Islet of Langerhans (tissue), 1 donor: ENCODE measurements around the gene PDE4B.

Source experiments
- FAIRE-seq: peaks from one replicate; lab custom pipeline; 2011; peaks lifted over from hg19 to GRCh38; lab: Jason Lieb, UNC

The PDE4B gene

DNA sequence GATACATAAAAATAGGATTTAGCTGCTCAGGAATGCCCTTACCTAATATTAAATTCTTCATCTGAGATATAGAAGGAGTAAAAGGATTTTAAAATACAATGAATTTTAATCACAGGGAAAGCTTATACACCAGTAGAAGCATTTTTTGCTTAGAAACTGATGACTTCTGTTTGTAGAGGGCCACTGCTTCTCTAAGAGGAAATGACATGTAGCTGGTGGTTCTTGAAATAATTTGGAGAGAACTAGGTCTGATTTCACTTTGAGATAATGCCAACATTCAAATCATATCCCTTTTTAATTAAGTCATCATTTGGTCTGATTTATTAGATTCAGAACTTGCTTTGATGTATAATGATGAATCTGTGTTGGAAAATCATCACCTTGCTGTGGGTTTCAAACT, 574.7 kb downstream of the PDE4B start:
- FAIRE-seq = no peak

GRCh38 chr1:66368261-66368660, 575.6 kb downstream of the PDE4B start:
- FAIRE-seq = no peak

DNA sequence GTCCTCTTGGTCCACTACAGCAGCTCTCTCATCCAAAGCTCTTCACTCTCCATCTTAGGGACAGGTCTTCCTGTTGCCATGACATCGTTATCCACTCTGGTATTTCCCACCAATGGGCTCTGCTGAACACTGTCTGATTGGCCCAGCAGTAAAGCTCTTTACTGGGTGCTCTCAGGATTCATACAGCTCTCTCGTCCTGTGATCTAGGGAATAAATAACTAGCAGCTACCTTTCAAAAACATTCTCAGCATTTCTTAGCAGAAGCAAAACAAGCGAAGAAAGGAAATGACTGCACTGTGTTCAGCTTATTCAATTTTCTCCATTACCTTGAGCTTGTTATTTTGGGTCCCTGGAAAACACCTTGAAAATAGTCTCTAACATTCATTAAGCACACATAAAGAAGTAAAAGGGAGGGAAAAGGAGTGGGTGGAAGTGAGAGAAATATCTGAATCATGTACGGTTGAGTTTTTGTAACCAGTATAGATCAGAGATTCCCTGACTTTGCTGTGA, 577.8 kb downstream of the PDE4B start:
- FAIRE-seq = no peak

DNA sequence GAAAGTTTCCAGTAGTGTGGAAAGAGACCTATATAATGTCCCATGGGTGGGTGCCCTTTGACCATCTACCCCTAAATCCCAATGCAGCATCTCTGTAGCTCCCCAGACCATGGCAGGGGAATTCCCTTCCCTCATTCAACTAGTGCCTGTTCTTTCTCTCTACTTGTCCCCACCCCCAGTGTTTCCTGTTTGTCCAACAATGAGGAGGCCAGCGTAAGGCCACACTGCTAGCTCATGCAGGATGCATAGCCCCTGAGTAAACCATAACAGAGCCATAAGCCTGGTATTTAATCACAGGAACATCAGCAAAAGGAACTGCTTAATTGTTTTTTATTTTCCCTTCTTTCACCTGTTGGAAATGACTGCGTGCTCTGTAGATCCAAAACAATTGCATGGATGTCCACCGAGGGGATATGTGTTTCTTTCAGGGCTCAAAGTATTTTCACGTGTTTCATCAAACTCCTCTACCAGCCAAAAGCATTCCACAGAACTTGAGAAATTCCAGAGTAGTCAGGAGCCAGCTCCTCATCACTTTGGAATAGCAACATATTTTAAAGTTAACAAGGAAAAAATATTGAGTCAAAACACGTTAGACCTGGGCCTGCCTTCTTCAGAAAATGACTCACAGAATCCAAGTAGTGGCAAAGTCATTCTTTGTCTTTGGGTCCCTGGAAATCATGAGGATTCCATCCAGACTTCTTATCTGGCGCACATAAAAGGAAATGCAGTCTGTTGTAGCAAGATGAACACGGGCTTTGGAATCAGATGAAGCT, 578.7 kb downstream of the PDE4B start:
- no peak for FAIRE-seq

GRCh38 chr1:66372522-66373101, 579.9 kb downstream of the PDE4B start:
- FAIRE-seq = no peak

DNA sequence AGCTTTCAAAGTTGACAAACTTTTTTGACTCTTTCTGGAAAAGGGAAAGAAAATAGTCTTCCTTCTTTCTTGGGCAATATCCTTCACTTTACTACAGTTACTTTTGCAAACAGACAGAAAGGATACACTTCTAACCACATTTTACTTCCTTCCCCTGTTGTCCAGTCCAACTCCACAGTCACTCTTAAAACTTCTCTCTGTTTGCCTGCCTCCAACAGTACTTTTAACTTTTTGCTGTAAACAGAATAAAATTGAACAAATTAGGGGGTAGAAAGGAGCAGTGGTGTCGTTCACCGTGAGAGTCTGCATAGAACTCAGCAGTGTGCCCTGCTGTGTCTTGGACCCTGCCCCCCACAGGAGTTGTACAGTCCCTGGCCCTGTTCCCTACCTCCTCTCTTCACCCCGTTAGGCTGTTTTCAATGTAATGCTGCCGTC, 580.5 kb downstream of the PDE4B start:
- no peak for FAIRE-seq

- FAIRE-seq = no peak
Measured at GRCh38 chr1:66374148-66374547, 581.5 kb downstream of the PDE4B start.

DNA sequence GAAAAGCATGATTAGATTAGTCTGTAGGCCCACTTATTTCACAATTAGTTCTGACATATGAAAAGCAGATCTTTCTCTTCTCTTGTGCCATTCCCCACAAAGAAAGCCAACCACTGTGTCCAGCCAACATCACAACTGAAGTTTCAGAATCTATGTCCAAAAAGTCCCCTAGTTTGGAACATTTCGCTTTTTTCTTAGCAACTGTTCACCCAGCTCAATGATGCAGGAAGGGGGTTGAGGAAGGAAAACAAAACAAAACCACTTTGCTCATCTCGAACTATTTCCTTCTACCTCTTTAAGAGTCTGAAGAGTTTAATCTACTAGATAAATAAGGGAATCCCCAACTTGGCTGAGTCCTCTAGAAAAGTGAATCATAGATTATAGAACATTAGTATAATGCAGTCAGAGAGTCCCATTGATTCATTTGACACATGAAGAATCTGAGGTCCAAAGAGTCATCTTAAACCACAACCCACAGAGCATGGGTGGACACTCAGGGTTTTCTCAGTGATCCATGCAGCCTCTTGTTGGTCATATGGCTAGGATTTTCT, 581.9 kb downstream of the PDE4B start:
- FAIRE-seq = no peak

DNA sequence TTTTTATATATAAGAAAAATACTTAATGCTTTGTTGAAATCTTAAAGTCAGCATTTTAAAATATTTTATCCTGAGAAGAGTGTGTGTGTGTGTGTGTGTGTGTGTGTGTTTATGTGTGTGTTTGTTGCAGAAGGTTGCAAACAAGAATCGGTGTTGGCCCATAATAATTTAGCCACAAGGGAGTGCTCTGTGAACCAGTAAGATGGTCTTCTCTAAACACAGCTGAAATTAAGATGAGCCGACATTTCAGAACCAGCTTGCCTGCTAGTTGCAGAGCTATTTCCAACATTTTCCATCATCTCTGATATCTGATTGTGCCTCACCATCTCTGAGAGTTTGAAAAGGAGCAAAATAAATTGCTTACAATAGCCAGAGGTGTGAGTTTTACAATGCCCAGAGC, 582.4 kb downstream of the PDE4B start:
- FAIRE-seq = no peak

DNA sequence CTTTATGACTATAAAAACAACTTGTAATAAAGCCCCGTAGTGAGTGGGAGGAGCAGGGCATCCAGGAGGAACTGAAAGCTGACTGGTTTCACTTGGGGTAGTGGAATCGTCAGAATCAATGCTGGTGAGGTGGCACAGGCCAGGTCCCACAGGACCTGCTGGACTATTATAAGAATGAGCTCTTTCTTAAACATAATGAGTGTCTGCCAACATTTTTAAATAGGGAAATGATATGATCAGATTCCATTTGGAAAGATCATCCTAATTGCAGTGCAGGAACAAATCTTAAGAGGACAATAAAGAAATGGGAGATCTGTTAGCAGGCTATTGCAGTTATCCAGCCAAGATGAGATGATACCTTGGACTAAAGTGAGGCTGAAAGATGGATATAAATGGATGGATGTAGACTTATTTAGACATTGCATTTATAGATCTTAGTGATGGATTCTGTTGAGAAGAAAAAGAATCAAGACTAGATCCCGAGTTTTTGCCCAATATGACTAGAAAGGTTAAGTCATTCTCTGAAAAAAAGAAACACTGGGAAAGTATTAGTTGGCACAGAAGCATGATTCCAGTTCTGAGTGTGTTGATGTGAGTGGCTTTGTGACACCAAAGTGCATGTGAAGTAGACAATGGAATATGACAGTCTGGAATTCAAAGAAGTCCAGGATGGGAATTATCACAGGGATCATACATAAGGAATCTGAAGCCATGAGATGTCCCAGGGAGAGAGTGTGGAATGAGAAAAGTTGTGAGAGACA, 587.9 kb downstream of the PDE4B start:
- FAIRE-seq = no peak

DNA sequence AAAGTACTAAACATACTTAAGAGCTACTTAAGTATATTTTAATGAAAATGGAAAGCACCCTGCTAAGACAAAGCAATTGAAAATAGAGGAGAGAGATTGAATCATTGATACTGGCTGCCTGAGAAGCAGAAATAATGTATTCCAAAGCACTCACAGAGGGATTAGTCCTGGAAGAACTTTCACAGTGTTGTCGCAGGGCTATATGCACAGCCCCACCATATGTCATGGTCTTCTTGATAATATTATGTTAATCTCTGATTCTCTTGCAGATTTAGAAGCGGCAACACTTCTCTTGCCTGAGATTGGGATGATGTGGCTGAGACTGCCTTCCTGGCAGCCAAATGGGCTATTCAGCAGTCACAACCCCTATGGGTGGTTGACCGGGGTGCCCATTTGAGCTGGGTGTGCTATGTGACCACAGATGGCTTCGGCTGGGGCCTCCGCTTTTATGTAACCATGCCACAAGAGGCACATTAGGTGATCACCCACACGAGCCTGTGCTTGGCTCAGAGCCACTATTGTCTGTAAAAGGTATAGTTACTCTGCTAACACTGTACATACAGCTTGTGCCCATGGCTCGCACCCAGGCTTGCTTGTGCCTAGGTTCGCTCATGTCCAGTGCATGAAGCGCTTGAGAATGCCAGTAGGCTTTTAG, 589.1 kb downstream of the PDE4B start:
- FAIRE-seq = no peak

DNA sequence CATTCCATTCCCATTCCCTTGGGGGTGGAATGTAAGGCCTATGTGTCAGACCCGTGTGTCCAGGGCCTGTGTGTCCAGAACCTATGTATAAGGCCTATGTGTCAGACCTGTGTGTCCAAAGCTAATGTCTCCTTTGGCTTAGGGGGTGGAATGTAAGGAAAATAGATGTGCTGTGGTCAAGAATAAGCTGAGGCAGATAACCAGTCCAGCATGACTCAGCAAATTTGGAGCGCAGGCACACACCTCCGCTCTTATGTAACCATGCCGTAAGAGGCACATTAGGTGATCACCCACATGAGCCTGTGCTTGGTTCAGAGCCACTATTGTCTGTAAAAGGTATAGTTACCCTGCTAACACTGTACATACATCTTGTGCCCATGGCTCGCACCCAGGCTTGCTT, 590.5 kb downstream of the PDE4B start:
- FAIRE-seq = no peak

GRCh38 chr1:66383611-66384010, 590.9 kb downstream of the PDE4B start:
- FAIRE-seq = no peak

DNA sequence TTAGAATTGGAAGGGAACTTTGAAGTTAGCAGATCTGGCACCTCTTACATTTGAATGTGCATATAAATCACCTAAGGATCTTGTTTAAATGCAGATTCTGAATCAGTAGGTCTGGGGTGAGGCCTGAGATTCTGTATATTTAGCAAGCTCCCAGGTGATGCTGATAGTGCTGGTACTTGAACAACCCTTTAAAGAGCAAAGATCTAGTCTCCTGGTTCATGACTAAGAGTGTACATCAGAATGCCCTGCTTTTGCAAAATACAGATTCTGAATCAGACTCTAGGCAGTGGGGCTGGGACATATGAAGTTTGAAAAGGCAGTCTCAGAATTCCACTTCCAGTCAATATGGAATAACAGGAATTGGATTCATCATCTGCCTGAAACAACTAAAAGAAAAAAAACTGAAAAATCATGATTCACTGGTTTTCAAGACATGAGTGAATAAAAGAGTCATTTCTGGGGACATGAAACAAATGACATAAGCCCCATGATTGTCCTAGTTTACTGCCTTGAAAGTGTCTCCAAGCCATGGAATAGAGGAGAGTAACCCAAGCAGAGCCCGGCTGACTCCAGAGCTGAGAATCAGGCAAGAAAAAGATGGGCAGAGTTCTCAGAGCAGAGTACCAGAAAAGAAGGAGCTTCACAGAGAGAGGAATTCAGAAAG, 591.7 kb downstream of the PDE4B start:
- no peak for FAIRE-seq

DNA sequence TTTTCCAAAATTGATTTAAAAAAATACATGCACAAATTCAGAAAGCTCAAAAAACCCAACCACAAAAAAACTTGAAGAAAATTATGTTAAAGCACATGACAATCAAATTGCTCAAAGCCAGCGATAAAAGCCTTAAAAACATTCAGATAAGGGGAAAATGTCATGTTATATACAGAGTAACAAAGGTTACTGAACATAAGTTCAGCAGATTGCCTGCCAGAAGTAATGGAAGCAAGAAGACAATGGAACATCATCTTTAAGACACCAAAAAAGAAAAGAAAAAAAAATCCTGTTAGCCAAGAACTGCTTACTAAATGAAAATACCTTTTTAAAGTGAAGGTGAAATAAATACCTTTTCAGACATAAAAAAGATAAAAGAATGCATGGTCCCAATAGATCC, 594.0 kb downstream of the PDE4B start:
- no peak for FAIRE-seq

DNA sequence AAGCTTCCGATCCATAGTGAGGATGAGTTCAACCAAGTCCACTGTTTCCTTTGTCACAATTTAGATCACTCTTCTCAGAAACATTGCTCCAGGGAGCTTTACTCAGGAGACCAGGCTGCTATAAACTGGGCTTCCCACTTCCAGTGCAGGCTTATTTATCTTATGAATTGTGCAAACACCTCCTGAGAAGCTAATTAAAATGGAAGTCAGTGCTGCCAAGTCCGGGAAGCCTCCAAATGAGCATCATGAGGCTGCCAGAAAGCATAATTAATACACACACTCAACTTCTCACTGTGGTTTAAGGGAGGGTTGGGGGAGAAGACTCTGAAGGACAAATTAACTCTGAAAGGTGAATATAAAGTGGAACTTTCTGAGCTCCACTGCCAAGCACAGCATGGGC, 596.2 kb downstream of the PDE4B start:
- no peak for FAIRE-seq

- FAIRE-seq = no peak
Measured at GRCh38 chr1:66393586-66394287, 601.0 kb downstream of the PDE4B start.

DNA sequence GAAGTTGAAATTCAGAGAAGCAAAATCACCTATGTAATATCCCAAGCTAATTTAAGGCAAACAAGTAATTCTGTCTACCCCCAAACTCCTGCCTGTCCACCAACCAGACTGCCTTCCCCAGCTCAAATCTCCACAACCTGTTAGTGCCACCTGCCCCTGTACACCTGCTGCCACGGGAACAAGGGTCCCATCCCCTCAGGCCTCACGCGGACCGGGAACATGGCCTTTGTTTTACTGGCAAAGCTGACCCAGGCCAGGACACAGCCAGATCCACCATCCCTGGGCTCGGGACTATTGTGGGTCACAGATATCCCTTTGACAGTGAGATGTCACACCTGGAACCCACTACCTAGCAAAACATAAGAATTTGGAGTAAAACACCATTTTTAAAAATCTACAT, 601.9 kb downstream of the PDE4B start:
- FAIRE-seq = no peak

GRCh38 chr1:66395202-66396061, 602.7 kb downstream of the PDE4B start:
- no peak for FAIRE-seq

DNA sequence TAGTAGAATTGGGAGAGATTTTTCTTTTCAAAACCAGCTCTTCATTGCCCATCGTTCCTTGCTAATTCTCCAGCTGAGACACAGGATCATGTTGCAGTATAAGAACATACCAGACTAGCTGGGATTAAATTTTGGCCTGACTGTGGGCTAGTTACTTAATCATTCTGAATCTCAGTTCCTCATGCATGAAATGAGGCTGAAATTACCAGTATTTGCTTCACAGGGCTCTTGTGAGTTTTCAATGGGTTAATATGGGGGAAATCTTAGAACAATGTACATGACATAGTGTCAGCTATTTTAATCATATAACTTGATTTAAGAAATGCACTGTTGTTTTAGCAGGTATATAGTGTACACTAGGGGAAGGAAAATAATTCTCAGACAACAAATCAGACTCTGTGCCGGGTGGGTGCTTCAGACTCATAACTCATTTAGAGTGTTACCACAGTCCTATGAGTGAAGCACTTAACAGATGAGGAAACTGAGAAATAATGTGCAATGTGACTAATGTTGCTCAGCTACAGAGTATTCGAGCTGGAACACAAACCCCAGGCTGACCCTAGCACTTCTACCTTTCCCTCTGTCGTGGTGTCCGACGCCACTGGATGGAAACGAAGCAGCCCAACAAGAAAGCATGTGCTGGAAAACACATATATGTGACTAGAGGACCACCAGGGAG, 603.7 kb downstream of the PDE4B start:
- FAIRE-seq = no peak
